GM12878 (cell line): ENCODE results near the gene EFNA2. TPM values are rescaled to one million over a fixed set of nuclear protein-coding genes. Genes with fewer than 3 reads are reported as not detected.

Source experiments
- PRDM15 ChIP-seq: fragments of 450-650 bp; formaldehyde crosslinking; IDR thresholded peaks from 2 replicates; pipeline ENCODE4 v1.4.0; 2020; ENCODE audit warnings: mild to moderate bottlenecking, moderate library complexity
- ZNF687 ChIP-seq: fragments of 450-650 bp; IDR thresholded peaks from 2 replicates; pipeline ENCODE4 v1.6.1; 2017; ENCODE audit warnings: mild to moderate bottlenecking, moderate library complexity
- polyA plus RNA-seq, 11 experiments: library from polyadenylated mRNA; depleted of rRNA in 4 of 11; unstranded in 6 of 11; stranded (reverse) in 5 of 11; fragments of >200 nt; fragmentation: Nextera tagmentation in 4 of 11; fragmentation: Illumina TruSeq in 1 of 11; extraction: Ambion mirVana in 4 of 11; extraction: Trizol in 1 of 11; gene quantifications; 1 replicate in 1 of 11; 2 replicates in 10 of 11; pipeline versions ENCODE4 v1.2.1 to v1.2.3, GENCODE V29; 2011 to 2016; ENCODE audit warnings: inconsistent platforms in 2 of 11, missing spikeins in 2 of 11, low read depth in 1 of 11
- total RNA-seq, 4 experiments: library from RNA; depleted of rRNA in 3 of 4; stranded (reverse); fragments of >200 nt in 3 of 4; fragmentation: Illumina TruSeq in 1 of 4; extraction: Trizol in 1 of 4; gene quantifications; 2 replicates each; pipeline versions ENCODE4 v1.2.1 to v1.2.3, GENCODE V29; 2013 to 2021

The EFNA2 gene
- total and polyA plus RNA-seq, 10 of the 15 experiments (the other 5 are each of a cell fraction or from before 2014, with no cell fraction given) = not detected

GRCh38 chr19:1239420-1239795 lies 46.3 kb upstream of the EFNA2 start (continued):
- TF ChIP-seq ZNF687 (no peak), PRDM15 (no peak)
